Brain microvascular endothelial cell (primary cell): ENCODE results near the gene ZBTB11.

Experiments used
- DNase-seq: peaks from one replicate; pipeline ENCODE4 v3.0.0-alpha.2; 2020
- H3K27ac ChIP-seq: fragments of 250-450 bp; sonication (Bioruptor Pico); 2 replicates; pipeline ENCODE4 v1.5.1; 2020; ENCODE audit warnings: mild to moderate bottlenecking, moderate library complexity
- H3K27me3 ChIP-seq: fragments of 250-450 bp; sonication (Bioruptor Pico); replicated peaks from 2 replicates; pipeline ENCODE4 v1.5.1; 2020; ENCODE audit warnings: mild to moderate bottlenecking
- H3K36me3 ChIP-seq: fragments of 250-450 bp; sonication (Bioruptor Pico); replicated peaks from 2 replicates; pipeline ENCODE4 v1.5.1; 2020; ENCODE audit warnings: mild to moderate bottlenecking
- H3K4me3 ChIP-seq: 2 replicates; pipeline ENCODE4 v1.5.1; 2011; ENCODE audit warnings: low read depth, mild to moderate bottlenecking, control low read depth, low read length, moderate library complexity
- CTCF ChIP-seq: IDR thresholded peaks from 2 replicates; pipeline ENCODE4 v1.5.1; 2011; ENCODE audit warnings: low read depth, mild to moderate bottlenecking, moderate library complexity, low read length, control low read depth, inconsistent platforms; ENCODE audit errors: missing control alignments
- in situ Hi-C: cut with HindIII; loops from 2 replicates; pipeline ENCODE4 v1.10.0; 2017; ENCODE audit warnings: low sequenced_read_pairs, low pct_ligation_motif_present

The ZBTB11 gene

GRCh38 chr3:101676765-101677435, at the start of gene ZBTB11:
ZBTB11 (minus strand) TSS chr3:101677132; CDS start chr3:101676914, 218 bp downstream.
- Histone ChIP-seq H3K4me3 (peak within 1 kb of the TSS; percentile 95), H3K27ac (peak within 1 kb of the TSS; percentile 70), H3K27me3 (no peaks in the 10 kb centered on the region), H3K36me3 (peaks cover 20% of the 10 kb centered on the region)
- in situ Hi-C loops: no loop called here
- TF ChIP-seq CTCF: peak; percentile 73
- peak; percentile 100 for DNase-seq

GRCh38 chr3:101725890-101726275, 49.0 kb upstream of the ZBTB11 start:
- Histone ChIP-seq H3K36me3 (peaks cover 6% of the 10 kb centered on the region), H3K27me3 (no peaks in the 10 kb centered on the region), H3K4me3 (peak overlapping the region; percentile 94), H3K27ac (no peak overlapping the region)
- TF ChIP-seq CTCF: no peak
- DNase-seq: no peak
- in situ Hi-C loops: no loop called here

- Histone ChIP-seq H3K4me3 (peak overlapping the region; percentile 94), H3K27ac (peak overlapping the region; percentile 67), H3K27me3 (no peaks in the 10 kb centered on the region), H3K36me3 (peaks cover 6% of the 10 kb centered on the region)
- no peak for TF ChIP-seq CTCF
- no peak for DNase-seq
- in situ Hi-C loops: no loop called here
These were observed 48.4 kb upstream of the ZBTB11 start for GRCh38 chr3:101725194-101725889.

GRCh38 chr3:101724329-101725193, 47.6 kb upstream of the ZBTB11 start, which contains the start of gene CEP97:
CEP97 (plus strand) TSS chr3:101724614; CDS start chr3:101724677, 63 bp downstream.
- Histone ChIP-seq H3K4me3 (peak within 1 kb of the TSS; percentile 94), H3K36me3 (peaks cover 3% of the 10 kb centered on the region), H3K27ac (peak within 1 kb of the TSS; percentile 67), H3K27me3 (no peaks in the 10 kb centered on the region)
- DNase-seq: peak; percentile 96
- TF ChIP-seq CTCF: no peak
- in situ Hi-C loops: no loop called here

GRCh38 chr3:101722394-101723173, 45.7 kb upstream of the ZBTB11 start:
- in situ Hi-C loops: no loop called here
- no peak overlapping the region for H3K4me3 ChIP-seq
- no peaks in the 10 kb centered on the region for H3K36me3 ChIP-seq
- no peak for TF ChIP-seq CTCF
- H3K27ac ChIP-seq: no peak overlapping the region
- no peaks in the 10 kb centered on the region for H3K27me3 ChIP-seq
- DNase-seq: no peak
